Uterus (tissue), 2 donors: ENCODE results near the gene PBXIP1.

Source experiments
- CTCF ChIP-seq, 4 experiments: fragments of 200-600 bp in 2 of 4; fragments of 450-650 bp in 2 of 4; sonication (generic) in 2 of 4; IDR thresholded peaks; one replicate each; pipeline ENCODE4 v1.5.1; 2016 to 2019; ENCODE audit warnings: antibody characterized with exemption in 4 of 4, mild to moderate bottlenecking in 2 of 4, moderate library complexity in 1 of 4
- POLR2A ChIP-seq, 2 donors: fragments of 450-650 bp; IDR thresholded peaks; one replicate each; pipeline ENCODE4 v1.6.1; 2016; ENCODE audit warnings: antibody characterized with exemption in 2 of 2, mild to moderate bottlenecking in 1 of 2, moderate library complexity in 1 of 2

DNA sequence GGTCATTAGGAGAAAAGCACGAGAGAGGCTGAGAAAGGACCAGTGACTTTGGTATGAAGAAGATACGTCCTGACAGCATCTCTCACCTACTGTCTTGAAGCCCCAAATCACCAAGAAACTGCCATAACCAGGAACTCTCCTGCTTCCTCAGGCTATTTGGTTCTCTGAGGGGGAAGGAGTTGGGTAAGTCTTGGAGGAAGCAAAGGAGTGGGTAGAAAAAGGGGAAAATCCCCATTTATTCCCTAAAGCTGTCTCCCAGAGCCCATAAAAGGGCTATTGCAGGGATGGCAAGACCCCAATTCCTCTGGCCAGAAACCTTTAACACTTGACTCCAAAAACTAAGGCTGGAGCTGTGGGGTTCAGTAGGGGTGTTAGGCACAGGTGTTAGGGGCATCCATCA is 2.1 kb upstream of the PBXIP1 start:
- TF ChIP-seq CTCF (IDR thresholded peaks at IDR 0.05) (no peak), POLR2A (IDR thresholded peaks at IDR 0.05) (no peak)
